GM19372 (cell line): ENCODE measurements around the gene NT5C2.
"Not testable (repeated sequence)": the region's sequence is repeated elsewhere in the genome, so short reads cannot be mapped to it uniquely, and the experiment has no call there.

ENCODE experiments used
- ATAC-seq: cut with Tn5 transposase; IDR thresholded peaks from one replicate; pipeline ENCODE4 v1.9.1; 2021; ENCODE audit warnings: mild to moderate bottlenecking, low read depth, moderate library complexity; ENCODE audit not compliant: unreplicated experiment

The NT5C2 gene

DNA sequence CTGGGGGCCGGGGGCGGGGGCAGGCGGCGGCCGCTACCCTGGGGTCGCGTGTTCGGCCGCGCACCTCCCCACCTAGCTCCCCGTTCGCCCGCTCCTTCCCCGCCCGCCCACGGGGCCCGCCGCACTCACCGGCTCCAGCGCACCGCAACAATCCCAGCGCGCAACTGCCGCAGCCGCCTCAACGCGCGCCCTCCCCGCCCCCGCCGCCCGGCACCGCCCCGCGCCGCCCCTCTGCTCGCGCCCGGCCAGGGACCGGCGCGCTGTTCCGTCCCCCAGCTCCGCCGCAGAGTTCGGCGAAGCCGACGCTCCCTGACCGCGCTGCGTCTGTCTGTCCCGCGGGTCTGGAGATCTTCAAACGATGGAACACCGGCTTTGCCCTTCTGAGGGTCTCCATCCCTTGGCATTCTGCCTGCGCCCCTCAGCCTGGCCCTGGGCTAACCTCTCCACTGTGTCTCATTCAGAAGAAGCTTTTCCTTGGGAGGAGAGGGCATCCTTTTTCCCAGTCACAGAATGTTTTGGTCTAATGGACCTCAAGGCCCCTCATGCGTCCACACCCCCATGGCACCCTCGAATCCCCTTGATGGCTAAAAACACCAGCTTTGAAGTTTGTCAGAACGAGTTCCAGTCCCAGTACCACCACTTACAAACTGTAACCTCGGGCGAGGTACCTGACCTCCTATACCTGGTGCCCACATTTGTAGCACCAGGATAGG, at the start of gene NT5C2:
Gene NT5C2 (minus strand): TSS at position 166 of the 713 bp plus-strand sequence. CDS start 18,314 bp downstream, outside the sequence.
- ATAC-seq: peak; percentile 67

DNA sequence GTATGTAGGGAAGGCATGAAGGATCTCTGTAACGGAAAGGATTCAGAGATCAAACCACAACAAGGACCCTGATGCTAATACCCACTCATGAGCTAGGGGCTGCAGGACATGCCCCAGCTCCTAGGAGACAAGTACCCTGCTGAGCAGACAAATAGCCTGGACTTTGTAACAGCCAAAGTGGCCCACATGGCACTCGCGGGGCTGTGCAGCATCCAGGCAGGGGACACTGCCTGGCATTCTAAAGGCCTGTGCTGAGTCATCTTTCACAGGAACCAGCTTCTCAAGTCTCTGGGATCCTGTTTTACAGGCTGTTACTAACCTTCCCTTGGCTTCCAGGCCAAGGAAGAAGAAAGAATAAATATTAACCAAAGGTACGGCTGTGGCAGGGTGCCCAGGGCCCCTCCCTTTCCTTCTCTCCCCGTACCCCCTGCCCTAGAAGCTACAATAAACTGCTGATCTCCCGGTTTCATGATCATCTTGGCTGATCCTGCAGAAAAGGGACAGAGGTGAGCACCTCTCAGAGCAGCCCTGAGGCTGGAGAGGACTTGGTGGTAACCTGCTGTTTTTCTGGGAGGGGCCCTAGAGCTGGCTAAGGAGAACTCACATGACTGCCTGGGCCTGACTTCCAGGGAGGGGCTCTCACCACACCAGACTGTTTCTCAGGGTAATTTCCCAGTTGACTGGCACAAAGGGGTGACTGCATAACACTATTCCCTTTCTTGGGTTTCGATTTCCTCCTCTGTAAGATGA, 48.4 kb upstream of the NT5C2 start:
- ATAC-seq: no peak

DNA sequence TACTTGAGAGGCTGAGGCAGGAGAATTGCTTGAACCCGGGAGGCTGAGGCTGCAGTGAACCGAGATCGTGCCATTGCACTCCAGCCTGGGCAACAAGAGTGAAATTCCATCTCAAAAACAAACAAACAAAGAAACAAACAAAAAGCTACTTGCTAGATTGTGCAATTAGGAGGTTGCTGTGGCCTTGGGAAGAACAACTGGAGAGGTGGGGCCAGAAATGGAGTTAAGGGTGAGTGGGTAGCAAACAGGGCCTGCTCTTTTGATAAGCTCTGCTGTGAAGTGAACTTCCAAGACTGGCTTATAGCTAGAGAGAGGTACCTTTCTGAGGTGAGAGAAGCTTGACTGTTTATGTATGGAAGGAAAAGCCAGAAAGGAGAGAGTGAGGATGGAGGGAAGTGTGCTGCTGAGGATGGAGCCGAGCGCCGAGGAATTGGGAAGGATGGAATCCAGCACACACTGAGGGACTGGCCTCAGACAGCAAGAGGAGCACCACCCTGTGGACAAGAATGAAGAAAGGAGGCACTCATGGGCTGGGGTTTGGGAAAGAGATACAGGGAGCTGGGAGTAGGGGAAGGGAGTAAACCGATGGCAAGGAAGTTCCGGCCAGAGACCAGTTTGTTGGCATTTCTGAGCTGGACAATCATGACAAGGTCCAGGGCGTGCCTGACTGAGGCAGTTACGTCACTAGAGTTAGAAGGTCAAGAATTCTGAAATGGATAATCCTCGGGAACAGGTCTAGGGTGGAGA, 45.6 kb upstream of the NT5C2 start:
- ATAC-seq: no peak

DNA sequence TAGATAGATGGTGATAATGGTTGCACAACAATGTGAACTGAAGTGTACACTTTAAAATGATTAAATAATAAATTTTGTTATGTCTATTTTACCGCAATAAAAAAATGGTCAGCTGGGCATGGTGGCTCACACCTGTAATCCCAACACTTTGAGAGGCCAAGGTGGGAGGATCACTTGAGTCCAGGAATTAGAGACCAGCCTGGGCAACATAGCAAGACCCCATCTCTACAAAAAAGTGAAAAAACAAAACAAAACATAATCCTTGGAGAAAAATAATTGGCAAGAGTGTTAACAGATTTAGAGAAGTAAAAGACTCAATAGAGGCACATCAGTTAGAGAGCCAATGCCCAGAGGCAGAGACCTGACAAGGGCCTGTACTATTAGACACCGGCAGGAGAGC, 42.7 kb upstream of the NT5C2 start:
- ATAC-seq: no peak

DNA sequence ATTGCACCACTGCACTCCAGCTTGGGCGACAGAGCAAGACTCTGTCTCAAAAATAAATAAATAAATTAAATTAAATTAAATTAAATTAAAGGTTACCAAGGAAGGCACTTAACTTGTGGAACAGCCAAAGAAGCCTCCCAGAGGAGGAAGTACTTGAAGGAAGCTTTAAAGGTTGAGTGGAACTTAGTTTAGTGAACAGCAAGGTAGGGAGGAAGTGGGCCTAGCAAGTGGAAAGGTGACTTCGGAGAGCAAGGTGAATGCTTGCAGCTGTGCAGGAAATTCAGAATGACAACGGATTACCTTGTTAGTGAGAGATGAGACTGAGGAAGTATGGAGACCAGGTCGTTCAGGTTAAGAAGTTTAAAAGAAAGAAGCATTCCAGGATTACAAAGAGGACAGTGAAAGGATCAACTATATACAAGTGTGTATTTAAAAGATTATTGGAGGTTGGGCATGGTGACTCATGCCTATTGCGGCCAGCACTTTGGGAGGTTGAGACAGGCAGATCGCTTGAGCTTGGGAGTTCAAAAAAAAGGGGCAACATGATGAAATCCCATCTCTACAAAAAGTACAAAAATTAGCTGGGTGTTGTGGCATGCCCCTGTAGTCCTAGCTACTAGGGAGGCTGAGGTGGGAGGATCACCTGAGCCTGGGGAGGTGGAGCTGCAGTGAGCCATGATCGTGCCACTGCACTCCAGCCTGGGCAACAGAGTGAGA, 39.9 kb upstream of the NT5C2 start:
- ATAC-seq: no peak

DNA sequence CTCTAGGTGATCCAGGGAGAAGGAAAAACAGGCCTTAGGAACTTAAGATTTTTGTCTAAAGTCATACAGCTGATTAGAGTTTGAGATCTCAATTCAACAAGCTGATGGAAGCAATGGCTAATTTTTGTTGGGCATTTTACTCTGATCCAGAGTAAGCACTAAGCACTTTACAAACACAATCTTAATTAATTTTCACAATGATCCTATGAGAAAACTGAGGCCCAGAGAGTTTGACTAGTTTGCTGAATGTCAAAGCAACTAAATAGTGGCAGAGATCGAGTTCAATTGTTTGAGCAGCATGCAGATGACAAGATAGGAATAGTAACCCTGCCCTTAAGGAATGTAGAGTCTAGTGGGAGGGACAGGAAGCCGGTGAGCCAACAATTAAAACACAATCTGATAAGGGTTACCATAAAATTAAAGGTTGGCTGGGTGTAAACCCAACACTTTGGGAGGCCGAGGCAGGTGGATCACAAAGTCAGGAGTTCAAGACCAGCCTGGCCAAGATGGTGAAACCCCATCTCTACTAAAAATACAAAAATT, 39.1 kb upstream of the NT5C2 start:
- no peak for ATAC-seq

DNA sequence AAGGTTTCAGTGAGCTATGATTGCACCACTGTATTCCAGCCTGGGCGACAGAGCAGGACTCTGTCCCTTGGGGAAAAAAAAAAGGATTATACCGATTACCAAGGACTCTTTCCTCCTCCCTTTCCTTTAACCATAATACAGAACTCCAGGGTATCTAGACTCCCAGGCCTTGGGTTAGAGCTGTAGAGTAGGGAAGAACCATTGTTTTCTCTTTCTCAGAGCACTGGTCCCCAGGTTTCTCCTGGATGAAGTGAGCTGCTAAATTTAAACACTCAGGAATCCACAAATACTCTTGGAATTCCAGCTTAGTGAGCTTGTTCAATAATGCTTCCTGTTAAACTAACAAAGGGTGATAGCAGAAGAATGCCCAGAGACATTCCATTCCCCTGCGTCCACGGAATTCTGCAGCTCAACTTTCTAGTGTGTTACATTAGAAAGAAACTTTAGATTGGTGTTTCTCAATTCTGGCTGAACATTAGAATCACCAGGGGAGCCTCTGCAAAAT, 38.0 kb upstream of the NT5C2 start:
- ATAC-seq: no peak

DNA sequence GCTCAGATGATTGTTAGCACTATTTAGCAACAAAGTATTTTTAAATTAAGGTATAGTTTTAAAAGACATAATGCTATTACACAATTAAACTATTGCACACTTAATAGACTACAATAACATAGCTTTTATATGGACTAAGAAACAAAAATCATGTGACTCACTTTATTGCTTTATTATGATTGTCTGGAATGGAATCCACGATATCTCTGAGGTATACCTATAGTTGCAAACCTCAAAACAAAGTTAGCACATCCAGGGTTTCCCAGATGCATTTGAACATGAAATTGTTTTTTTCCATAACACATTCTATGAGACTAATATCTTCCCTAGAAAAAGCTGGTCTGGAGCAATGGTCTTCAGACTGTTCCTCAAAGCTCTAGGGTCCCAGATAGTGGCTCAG, 34.3 kb upstream of the NT5C2 start:
- ATAC-seq: no peak

DNA sequence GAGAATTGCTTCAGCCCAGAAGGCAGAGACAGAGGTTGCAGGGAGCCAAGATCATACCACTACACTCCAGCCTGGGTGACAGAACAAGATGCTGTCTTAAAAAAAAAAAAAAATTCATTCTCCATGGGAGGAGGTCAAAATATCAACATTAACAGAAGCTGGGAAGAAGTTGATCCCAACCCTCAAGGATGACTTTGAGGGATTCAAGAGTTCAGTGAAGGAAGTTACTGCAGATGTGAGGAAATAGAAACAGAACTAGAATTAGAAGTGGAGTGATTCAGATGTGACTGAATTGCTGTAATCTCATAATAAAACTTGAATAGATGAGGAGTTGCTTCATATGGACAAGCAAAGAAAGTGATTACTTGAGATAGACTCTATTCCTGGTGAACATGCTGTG, 32.9 kb upstream of the NT5C2 start:
- no peak for ATAC-seq

DNA sequence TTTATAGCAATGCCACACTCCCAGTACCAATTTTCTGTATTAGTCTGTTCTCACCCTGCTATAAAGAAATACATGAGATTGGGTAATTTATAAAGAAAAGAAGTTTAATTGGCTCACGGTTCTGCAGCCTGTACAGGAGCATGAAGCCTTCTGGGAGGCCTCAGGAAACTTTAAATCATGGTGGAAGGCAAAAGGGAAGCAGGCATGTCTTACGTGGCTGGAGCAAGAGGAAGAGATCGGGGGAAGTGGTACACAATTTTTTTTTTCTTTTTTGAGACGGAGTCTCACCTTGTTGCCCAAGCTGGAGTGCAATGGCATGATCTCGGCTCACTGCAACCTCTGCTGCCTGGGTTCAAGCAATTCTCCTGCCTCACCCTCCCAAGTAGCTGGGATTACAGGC, 31.6 kb upstream of the NT5C2 start:
- not testable (repeated sequence) for ATAC-seq

DNA sequence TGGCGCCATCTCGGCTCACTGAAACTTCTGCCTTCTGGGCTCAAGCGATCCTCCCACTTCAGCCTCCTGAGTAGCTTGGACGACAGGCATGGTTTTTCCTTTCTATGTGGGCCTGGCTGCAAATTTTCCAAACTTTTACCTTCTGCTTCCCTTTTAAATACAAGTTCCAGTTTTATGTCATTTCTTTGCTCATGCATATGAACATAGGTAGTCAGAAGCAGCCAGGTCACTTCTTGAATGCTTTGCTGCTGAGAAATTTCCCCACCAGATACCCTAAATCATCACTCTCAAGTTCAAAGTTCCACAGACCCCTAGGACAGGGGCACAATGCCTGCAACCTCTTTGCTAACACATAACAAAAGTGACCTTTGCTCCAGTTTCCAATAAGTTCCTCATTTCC, 31.1 kb upstream of the NT5C2 start:
- no peak for ATAC-seq

DNA sequence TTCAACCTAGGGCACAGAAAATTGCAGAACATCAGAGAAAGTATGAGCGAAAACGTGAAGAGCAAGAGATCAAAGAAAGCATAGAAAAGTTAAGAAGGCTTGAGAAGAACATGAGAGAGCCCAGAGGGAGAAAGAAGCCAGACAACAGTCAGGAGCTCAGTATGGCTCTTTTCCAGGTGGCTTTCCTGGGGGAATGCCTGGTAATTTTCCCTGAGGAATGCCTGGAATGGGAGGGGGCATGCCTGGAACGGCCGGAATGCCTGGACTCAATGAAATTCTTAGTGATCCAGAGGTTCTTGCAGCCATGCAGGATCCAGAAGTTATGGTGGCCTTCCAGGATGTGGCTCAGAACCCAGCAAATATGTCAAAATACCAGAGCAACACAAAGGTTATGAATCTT, 23.3 kb upstream of the NT5C2 start:
- not testable (repeated sequence) for ATAC-seq

DNA sequence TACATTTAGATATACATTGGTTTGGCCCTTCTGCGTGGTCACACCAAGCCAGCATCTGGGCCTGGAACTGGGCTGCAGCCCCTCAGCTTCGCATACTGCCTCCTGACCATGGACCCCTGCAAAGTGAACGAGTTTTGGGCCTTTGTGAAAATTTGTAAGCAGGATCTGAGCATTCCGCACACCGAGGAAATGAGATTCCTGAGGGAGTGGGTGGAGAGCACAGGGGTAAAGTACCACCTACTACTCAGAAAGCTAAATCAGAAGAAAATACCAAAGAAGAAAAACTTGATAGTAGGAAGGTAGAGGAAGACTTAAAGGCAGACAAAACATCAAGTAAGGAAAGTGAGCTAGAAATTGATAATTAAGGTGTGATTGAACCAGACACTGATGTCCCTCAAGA, 22.5 kb upstream of the NT5C2 start:
- ATAC-seq: no peak

DNA sequence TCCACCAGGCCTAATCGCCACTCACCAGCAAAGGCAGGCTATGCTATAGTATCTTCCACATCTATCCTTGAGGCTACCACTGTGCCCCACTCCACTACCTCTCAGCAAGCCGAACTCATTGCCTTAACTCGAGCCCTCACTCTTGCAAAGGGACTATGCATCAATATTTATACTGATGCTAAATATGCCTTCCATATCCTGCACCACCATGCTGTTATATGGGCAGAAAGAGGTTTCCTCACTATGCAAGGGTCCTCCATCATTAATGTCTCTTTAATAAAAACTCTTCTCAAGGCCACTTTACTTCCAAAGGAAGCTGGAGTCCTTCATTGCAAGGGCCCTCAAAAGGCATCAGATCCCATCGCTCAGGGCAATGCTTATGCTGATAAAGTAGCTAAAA, 17.2 kb upstream of the NT5C2 start:
- not testable (repeated sequence) for ATAC-seq

DNA sequence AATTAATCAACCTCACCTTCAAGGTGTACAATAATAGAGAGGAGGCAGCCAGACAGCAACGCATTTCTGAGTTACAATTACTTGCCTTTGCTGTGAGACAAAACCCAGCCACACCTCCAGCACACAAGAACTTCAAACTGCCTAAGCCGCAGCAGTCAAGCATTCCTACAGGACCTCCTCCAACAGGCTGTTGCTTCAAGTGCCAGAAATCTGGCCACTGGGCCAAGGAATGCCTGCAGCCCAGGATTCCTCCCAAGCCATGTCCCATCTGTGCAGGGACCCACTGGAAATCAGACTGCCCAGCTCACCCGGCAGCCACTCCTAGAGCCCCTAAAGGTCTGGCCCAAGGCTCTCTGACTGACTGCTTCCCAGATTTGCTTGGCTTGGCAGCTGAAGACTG, 14.6 kb upstream of the NT5C2 start:
- ATAC-seq: not testable (repeated sequence)

DNA sequence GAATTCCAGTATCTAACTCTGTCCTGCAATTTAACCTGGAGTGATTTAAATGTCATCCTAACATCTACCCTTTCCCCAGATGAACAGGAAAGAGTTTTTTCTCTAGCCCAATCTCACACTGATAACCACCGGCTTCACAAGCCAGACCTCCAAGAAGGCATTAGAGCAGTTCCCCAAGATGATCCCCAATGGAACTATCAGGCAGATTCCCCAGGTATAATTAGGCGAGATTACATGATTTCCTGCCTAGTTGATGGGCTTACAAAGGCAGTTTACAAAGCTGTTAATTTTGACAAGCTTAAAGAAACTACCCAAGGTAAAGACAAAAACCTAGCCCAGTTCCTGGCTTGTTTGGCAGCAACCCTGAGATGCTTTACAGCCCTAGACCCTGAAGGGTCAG, 14.1 kb upstream of the NT5C2 start:
- ATAC-seq: no peak

DNA sequence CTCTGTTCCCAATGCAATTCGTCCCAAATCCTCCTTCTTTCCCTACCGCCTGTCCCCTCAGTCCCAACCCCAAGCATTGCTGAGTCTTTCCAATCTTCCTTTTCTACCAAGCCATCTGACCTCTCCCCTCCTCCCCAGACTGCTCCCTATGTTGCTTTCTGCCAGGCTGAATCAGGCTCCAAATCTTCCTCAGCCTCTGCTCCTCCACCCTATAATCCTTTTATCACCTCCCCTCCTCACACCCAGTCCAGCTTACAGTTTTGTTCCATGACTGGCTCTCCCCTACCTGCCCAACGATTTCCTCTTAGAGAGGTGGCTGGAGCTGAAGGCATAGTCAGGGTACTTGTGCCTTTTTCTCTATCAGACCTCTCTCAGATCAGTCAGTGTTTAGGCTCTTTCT, 13.6 kb upstream of the NT5C2 start:
- ATAC-seq: not testable (repeated sequence)

DNA sequence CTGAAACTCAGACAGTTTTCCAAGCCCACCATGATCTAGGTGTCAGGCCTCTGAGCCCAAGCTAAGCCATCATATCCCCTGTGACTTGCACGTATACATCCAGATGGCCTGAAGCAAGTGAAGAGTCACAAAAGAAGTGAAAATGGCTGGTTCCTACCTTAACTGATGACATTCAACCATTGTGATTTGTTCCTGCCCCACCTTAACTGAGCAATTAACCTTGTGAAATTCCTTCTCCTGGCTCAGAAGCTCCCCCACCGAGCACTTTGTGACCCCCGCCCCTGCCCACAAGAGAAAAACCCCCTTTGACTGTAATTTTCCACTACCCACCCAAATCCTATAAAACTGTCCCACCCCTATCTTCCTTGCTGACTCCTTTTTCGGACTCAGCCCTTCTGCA, 12.3 kb upstream of the NT5C2 start:
- ATAC-seq: not testable (repeated sequence)

DNA sequence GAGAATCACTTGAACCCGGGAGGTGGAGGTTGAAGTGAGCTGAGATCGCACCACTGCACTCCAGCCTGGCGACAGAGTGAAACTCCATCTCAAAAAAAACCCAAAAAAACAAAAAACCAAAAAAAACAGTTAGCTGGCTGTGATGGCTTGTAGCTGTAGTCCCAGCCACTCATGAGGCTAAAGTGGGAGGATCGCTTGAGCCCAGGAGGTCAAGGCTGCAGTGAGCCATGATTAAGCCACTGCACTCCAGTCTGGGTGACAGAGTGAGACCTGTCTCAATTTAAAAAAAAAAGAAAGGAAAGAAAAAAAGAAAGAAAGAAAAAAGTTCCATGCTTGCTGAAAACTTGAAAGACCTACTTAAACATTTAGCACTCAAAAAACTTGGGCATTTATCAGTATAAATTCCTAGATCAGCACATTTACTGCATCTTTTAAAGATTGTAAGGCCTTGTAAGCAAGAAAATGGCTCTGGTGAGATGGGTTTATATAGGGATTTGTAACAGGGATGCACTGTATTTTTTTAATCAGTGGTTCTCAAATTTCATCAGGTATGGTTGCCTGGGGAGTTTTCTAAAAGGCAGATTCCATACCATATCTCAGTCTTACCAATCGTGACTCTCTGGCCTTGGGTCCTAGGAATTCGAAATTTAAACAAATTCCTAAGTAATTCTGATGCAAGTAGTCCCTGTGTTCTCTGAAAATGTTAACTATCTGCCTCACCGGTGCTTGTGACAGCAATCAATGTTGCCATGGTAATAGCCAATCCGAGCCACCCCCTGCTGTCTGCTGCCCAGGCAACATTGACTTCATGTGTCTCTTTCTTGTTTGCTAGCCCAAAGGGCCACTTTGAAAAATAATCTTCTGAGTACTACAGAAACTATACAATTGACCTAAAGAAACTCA, 11.5 kb upstream of the NT5C2 start:
- no peak for ATAC-seq
